LHCN-M2 (cell line): ENCODE measurements around the gene ARMH1. TPM values are rescaled to one million over a fixed set of nuclear protein-coding genes. Genes with fewer than 3 reads are reported as not detected.

Source experiments
- DNase-seq: peaks from one replicate; pipeline ENCODE4 v3.0.0-alpha.2; 2012; ENCODE audit warnings: low read depth
- polyA plus RNA-seq: library from polyadenylated mRNA; unstranded; fragments of >200 nt; gene quantifications from one replicate; pipeline ENCODE4 v1.2.1, GENCODE V29; 2012; ENCODE audit warnings: missing spikeins
- total RNA-seq: library from RNA; depleted of rRNA; stranded (reverse); fragments of >200 nt; gene quantifications from 2 replicates; pipeline ENCODE4 v1.2.3, GENCODE V29; 2014; rRNA removed

ARMH1 gene
- not detected in 2 replicates for total RNA-seq
- 0.38 TPM for polyA plus RNA-seq

DNA sequence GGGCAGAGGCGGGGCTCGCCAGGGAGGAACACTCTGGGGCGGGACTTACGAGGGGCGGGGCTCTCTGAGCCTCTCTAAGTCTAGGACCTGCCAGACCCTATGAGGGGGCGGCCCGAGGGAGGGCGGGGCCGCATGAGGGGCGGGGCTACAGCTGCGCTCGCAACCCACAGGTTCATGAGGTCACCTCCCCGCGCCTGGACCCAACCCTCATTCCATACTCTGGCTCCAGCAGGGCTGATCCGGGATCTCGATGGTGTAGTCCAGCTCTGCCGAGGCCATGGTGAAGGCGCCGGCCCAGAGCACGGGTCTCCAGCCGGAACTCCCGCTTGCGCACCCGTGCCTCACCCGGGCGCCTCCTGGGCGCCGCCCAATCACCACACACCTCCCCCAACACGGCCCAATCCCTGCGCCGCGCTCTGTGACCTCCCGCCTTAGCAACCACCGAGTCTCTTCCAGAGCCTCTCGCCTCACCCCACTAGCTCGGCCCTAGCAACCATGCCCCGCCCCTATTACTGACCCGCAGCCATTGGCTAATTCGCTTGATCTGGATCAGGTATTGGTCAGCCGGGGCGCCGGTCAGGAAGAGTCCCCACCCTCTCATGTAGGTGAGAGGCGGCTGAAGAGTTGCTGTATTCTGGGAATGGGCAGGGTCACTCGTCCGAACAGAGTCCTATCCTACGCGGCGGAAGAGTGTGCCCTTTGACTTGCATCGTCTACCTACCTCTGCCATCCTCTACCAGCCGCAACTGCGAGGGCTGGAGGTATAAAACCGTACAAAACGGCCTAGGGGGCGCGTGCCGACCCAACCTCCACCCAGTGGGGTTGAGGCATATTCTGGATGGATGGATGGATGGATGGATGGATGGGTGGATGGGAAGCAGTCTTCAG lies at the start of gene ARMH1, which contains the start of gene TMEM53:
Gene ARMH1, plus strand, starts transcription at position 602 of the 888 bp plus-strand sequence. CDS start 14,984 bp downstream, outside the sequence.
Gene TMEM53, minus strand, starts transcription at position 369 of the 888 bp plus-strand sequence. Its CDS starts 90 bp downstream, at position 279.
- DNase-seq, result peak; percentile 98

GRCh38 chr1:44625348-44625747 lies 49.2 kb upstream of the ARMH1 start:
- no peak for DNase-seq

- DNase-seq, result no peak
Measured at GRCh38 chr1:44628962-44629756, 45.4 kb upstream of the ARMH1 start.

GRCh38 chr1:44630116-44630515 lies 44.4 kb upstream of the ARMH1 start:
- no peak for DNase-seq

- no peak for DNase-seq
Measured at GRCh38 chr1:44631333-44631646, 43.2 kb upstream of the ARMH1 start.

DNA sequence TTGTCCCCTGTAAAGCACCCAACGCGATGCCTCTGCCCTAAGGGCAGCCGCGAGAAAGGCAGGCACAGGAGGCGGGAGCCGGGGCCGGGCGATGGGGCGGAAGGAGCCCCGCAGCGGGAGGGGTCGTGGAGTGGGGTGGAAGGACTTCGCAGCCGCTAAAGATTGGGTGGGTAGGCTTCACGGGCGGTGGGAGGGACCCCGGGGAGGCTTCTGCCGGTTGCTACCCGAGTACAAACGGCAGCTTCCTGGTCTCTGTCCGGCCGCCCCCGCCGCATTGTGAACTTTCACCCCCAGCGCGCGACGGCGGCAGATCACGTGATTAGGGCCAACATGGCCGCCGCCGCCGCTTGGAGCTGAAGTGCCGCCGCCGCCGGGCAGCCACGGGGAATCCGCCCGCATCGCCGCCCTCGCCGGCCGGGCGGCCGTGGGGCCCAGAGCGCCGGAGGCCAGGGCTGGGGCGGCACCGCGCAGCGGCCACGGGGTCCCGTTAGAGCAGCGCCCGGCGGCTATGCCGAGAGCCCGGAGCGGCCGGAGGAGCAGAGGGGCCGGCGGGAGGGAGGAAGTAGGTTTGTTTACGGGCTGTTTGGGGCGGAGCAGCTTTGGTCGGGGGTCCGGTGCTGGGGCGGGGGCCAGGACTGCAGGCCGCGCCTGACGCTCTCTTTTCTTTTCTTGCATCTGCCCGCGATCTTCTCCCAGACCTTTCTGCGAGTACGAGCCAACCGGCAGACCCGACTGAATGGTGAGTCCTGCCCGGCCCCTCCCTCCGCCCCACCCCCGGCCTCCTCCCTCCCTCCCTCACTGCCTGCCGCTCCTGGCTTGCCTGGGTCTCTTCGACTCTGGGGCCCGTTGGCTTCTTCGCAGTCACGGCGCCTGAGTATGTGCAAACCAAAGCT lies 42.6 kb upstream of the ARMH1 start:
- DNase-seq, result peak; percentile 86

GRCh38 chr1:44632598-44632997 lies 41.9 kb upstream of the ARMH1 start:
- no peak for DNase-seq

DNA sequence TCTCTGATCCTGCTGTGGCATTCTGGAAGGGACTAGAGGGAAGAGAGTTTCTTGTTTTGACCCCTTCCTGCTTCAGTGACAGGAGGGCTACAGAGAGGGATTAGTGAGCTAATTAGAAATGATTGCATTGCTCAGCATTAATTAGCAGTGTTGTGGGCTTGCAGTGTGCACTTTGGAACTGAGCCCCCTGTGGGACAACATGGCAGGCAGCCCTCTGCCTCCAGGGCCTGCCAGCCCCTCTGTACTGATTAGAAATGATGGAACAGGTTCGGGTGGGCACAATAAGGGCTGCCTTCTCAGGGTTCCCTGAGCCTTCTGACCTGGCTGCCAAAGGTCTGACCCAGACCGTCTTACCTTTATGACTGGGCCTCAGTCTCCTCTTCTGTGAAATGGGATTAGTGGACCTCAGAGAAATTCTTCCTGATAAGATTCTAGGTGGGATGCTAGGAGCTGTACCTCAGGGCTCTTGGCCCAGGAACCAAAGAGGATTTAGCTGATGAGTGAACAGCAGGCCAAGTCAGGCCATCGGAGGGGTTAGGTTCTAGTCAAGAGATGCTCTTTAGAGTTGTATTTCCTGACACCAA lies 39.8 kb upstream of the ARMH1 start:
- DNase-seq, result no peak

DNA sequence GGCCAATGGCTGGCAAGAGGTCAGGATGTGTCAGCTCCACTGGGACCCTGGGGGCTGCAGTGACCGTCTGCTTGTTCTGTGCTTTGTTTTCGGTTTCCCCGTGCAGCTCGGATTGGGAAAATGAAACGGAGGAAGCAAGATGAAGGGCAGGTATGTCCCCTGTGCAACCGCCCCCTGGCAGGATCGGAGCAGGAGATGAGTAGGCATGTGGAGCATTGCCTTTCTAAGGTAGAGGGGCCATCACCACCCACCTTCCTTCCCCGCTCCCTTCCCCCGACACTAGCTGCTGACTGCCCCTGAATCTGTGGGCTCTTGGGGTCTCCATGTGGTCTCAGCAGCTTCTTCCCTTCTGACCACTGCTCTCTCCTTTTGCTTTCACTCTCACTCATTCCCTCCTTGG lies 39.1 kb upstream of the ARMH1 start:
- DNase-seq, result no peak

DNA sequence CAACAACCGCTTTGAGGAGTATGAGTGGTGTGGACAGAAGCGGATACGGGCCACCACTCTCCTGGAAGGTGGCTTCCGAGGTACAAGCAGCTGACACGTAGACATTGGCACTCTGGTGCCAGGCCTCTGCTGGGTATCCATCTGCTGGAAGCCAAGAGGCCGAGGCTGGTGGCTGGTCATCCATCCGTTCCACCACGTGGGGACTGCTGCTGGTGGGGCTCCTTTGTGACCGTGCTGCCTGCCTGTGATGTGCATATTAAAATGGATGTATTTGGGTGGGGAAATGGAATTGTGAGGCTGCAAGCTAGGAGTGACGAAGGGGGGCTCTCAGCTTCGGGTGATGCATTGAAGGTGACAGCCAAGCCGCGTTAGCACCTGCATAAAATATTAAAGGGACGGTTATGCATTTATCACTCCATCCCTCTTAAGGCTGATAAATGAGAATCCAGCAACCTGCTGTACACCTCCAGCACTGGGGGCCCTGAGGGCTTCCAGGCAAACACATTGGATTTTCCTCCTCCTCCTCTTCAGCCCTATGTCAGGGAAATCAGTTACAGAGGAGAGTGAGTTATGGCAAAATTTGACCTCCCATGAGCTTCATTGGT lies 38.3 kb upstream of the ARMH1 start:
- DNase-seq, result no peak

- no peak for DNase-seq
Measured at GRCh38 chr1:44636688-44637598, 37.6 kb upstream of the ARMH1 start.

- no peak for DNase-seq
Measured at GRCh38 chr1:44637702-44638411, 36.7 kb upstream of the ARMH1 start.

GRCh38 chr1:44640200-44640853 lies 34.2 kb upstream of the ARMH1 start:
- DNase-seq, result no peak

GRCh38 chr1:44641126-44642102 lies 33.1 kb upstream of the ARMH1 start:
- DNase-seq, result no peak

GRCh38 chr1:44642255-44642654 lies 32.3 kb upstream of the ARMH1 start:
- DNase-seq, result peak; percentile 79

GRCh38 chr1:44642925-44643324 lies 31.6 kb upstream of the ARMH1 start:
- DNase-seq, result peak; percentile 6

GRCh38 chr1:44643721-44644334 lies 30.7 kb upstream of the ARMH1 start:
- DNase-seq, result peak; percentile 79
